Measurements from ENCODE around the gene LRMDA.

GRCh38 chr10:75427951-75428350, 3.5 kb upstream of the LRMDA start:
- TF ChIP-seq CTCF (IDR thresholded peaks at IDR 0.05): no peak
- TF ChIP-seq POLR2AphosphoS5 (IDR thresholded peaks at IDR 0.05): no peak
- TF ChIP-seq POLR2A (IDR thresholded peaks at IDR 0.05): no peak

All from sigmoid colon (tissue), 4 donors.